ENCODE results near the gene FAM53C. TPM values are rescaled to one million over a fixed set of nuclear protein-coding genes. Genes with fewer than 3 reads are reported as not detected.
"Not testable (repeated sequence)": the region's sequence is repeated elsewhere in the genome, so short reads cannot be mapped to it uniquely, and the experiment has no call there.

FAM53C gene
- total RNA-seq, 1 donor from 2014 or later, result 30.7 TPM

DNA sequence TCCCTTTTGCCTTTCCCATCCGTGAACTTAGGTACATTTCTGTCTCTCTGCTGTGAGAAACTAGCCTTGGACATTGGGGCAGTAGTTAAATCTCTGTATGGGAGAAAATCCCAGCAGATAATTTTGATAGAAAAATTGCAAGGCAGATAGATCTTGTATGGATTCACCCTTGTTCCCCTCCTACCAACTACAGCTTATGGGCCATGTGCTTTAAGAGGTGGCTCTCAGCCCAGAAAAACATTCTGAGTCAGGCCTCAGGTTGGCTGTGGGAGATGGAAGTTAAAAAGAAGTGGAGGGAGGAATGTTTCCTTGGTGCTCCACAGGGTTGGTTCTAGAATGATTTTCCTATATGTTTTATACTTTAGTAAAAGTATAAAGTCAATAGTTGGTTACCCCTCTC, 13.0 kb downstream of the FAM53C start:
- no peak for DNase-seq (ENCODE audit: low read depth, low spot score)

DNA sequence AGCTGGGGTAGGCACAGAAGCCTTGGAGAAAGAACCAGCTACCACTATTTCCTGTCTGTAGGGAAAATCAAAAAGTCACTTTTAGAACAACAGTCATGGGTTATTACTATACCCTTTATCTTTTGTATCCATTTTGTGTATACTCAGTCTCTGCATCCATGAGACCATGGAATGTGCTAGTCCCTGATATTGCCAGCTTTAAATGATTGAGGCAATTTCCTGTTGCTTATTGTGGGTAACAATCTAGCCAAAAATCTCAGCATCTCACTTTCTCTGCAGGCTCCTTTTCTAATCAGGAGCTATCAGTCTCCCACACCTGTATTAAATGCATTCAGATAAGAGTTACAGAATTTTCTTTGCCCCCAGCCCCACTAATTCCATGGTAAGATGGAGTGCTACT, 13.5 kb downstream of the FAM53C start:
- DNase-seq (ENCODE audit: low read depth, low spot score), result no peak

DNA sequence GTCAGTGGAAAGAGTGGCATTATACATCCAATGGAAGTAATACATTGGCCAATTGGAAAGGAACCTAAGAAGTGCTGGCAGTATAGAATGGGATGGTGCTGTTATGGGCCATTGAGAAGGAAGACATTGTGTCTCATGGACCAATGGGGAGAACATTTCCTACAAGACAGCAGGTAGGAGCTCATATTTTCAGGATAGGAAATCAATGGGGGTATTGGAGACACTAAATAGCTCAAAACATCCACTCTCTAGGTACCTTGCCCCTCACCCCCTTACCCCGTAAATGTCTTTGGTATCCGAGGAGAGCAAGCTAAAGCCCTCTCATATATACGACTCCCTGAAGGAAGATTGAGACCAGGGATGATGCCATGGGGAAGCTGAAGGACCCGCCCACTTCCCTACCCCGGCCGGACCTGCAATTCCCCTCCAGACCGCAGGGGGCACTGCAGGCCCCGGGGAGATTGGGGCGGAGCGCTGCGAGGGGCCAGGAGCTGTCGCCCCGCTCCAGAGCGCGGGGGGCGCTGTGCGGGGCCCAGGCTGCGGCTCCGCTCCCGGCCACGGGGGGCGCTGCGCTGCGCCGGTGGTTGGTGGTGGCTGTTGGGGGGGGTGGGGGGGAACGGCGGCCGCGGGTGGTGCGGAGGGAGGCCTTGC, 14.1 kb downstream of the FAM53C start, which contains the start of gene KDM3B:
TSS of gene KDM3B (plus strand) at position 615 of the 651 bp plus-strand sequence. CDS start 111 bp downstream, outside the sequence.
- no peak for DNase-seq (ENCODE audit: low read depth, low spot score)

DNA sequence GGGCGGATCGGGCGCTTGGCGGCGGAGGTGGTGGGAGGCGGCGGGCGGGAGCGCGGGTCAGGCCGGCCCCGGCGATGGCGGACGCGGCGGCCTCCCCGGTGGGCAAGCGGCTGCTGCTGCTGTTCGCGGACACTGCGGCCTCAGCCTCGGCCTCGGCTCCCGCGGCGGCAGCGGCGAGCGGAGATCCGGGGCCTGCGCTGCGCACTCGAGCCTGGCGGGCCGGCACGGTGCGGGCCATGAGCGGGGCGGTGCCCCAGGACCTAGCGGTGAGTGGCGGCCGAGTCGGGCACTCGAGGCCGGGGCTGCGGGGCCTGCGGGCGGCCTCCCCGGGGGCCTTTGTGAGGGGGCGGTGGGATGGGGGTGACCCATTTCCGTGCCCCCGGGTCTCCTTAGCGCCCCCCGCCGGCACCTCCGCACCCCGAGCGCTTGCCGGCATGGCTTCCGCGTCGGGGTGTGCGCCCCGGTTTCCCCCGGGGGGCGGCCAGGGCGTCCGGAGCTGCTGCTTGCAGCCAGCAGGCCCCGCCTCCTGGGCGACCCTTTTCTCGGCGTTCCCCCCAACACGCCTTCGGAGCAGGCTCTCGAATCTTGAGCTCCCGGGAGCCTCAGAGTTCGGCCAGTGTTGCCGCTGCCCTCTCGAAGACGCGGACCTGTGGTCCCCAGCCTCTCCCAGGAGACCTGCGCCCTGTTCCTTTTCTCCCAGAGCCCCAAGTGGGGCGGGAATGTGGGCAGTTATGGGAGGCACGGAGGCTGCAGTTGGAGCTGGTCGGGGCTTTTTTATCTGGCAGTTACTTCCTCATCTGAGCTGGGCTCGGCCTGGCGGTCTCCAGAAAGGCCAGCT, 14.9 kb downstream of the FAM53C start:
- no peak for DNase-seq (ENCODE audit: low read depth, low spot score)

DNA sequence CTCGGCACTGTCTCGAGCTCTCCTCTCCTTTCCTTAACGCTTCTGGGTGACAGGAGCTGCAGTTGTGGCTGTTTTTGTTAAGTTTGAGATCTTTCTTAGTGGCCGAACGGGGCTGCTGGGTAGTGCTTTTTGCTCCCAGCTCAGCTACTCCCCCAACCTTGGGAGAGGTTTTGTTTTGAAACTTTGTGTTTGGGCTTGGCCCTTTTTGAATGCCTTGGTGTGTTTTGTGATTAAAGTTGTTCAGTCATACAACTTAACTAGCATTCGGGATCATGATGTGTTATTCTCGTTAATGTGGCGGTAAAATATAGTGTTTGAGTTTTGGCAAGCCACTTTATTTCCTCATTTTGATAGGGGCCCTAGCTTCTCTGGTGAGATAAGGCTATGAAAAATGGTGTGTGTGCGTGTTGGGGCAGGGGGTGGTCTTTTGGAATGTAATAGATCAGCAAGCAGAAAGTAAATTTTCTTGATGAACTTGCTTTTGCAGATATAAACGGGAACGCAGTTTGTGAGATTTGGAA, 15.6 kb downstream of the FAM53C start:
- no peak for DNase-seq (ENCODE audit: low read depth, low spot score)

GRCh38 chr5:138354387-138354786, 16.3 kb downstream of the FAM53C start:
- DNase-seq (ENCODE audit: low read depth, low spot score), result no peak

- no peak for DNase-seq (ENCODE audit: low read depth, low spot score)
Measured at GRCh38 chr5:138354926-138355378, 16.9 kb downstream of the FAM53C start.

DNA sequence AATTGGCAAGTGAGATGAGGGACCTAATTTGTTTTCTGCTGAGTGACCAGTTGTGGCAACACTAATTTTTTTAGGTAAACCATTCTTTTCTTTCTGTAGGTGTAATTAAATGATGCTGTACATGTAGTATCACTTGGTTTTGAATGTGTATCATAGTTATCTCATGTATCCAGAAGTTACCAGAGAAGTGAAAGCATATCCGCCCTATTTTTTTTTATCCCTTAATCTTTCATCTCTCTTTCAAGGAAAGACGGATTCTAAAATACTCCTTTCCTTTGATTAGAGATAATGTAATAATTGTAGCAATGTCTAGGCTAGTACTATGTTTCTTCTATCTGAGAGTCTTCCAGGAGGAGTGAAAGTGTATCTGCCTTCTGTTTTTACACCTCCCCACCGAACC, 21.6 kb downstream of the FAM53C start:
- DNase-seq (ENCODE audit: low read depth, low spot score), result no peak

GRCh38 chr5:138360941-138361452, 22.9 kb downstream of the FAM53C start:
- DNase-seq (ENCODE audit: low read depth, low spot score), result no peak

DNA sequence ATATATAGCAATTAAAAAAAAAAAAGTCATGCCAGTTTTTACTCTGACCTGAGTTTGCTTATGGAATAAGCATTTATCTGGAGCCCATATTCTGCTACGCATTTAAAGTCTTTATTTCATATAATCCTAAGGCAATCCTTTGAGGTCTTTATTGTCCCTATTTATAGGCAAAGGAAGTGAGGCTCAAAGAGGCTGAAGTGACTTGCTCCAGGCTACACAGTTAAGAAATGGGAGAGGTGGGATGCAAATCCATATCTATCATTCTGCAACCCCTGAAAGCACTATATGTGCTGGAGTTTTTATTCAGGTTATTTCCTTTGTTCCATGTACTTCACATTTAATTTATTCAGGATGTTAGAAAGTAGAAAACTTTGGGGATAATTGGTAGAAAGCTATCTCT, 26.5 kb downstream of the FAM53C start:
- DNase-seq (ENCODE audit: low read depth, low spot score), result no peak

DNA sequence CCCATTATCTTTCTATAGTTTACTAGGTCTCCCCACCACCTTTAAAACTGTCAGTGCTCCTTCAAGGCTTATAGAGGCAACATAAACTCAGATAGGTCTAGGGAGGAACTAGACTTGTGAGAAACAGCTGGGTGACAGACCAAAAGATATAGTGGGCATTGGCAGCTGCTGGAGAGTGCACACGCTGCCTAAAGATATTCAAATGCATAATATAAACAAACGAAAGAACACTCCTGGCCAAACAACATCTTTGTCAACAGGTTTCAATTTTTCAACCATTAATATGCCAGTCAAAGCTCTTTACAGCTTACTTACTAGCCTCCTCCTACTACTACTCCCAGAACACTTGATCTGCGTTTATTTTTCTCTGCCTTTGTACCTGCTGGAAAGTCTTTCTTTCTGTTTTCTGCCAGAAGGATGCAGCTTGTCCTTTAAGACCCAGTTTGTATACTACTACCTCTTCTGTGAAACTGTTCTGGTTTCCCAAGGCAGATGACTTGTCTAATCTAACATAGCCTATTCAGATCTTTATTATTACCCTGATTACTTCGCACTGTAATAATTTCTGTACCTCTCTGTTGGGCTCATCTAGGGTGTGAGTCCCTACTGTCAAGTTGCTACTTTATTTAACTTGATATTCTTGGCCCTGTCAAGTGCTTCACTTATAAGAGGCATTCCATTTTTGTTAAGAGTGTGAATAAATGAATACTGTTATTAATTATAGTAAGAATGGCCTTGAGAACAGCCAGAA, 28.7 kb downstream of the FAM53C start:
- DNase-seq (ENCODE audit: low read depth, low spot score), result no peak

- no peak for DNase-seq (ENCODE audit: low read depth, low spot score)
Measured at GRCh38 chr5:138369261-138369660, 31.2 kb downstream of the FAM53C start.

GRCh38 chr5:138369706-138370105, 31.6 kb downstream of the FAM53C start:
- DNase-seq (ENCODE audit: low read depth, low spot score), result no peak

DNA sequence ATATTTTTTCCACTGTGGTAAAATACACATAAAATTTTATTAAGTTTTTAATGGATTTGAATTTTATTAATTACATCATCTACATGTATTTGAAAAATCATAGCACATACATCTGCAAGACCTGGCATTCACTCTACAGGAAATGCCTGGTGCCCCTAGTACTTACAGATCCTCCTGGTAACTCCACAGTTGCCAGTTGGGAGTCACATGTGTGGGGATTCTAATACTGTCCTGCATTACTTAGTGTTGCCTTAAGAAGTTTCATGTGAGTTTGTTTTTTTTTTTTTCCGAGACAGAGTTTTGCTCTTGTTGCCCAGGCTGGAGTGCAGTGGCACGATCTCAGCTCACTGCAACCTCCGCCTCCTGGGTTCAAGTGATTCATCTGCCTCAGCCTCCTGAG, 32.5 kb downstream of the FAM53C start:
- DNase-seq (ENCODE audit: low read depth, low spot score), result no peak

DNA sequence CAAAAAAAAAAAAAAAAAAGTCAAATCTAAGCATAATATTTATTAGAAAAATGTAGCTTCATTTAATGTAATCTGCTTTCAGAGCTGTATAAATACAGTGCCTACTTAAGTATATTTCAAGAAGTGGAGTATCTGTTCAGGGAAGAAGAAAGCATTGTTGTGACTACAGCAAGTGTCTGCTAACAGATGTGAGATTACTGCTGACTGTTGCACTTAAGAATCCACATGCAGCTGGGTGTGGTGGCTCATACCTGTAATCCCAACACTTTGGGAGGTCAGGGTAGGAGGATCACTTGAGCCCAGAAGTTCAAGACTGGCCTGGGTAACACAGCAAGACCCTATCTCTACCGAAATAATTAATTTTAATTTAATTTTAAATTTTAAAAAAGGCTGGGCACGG, 33.4 kb downstream of the FAM53C start:
- no peak for DNase-seq (ENCODE audit: low read depth, low spot score)

DNA sequence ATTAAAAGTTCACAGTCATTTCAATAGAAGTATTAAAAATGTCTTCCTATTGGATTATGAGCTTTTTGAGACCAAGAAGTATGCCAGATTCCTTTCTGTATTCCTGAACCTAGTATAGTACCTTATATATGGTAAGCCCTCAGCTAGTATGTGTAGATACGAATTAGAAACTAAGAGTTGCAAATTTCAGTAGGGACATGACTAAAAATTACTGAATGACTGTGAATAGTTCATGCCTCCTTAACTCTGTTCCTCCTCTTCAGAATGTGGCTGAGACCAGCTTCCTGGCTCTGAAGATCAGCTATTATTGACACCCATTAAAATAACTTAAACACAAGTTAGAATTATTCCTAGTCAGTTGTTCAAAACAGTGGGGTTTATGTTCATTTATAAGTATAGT, 34.2 kb downstream of the FAM53C start:
- no peak for DNase-seq (ENCODE audit: low read depth, low spot score)

DNA sequence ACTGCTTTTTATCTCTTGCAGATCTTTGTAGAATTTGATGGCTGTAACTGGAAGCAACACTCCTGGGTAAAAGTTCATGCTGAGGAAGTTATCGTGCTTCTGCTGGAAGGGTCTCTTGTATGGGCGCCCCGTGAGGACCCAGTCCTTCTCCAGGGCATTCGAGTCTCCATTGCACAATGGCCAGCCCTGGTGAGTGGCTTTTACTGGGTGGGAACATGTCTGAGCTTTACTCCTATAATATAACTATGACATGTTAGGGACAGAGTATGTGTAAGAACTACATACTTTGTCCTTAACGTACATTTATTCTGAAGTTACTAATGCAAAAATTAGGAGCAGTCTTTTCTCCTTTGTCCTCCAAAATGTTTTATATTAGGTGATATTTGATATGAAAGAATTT, 34.6 kb downstream of the FAM53C start:
- DNase-seq (ENCODE audit: low read depth, low spot score), result no peak

- DNase-seq (ENCODE audit: low read depth, low spot score), result no peak
Measured at GRCh38 chr5:138382347-138382746, 44.3 kb downstream of the FAM53C start.

DNA sequence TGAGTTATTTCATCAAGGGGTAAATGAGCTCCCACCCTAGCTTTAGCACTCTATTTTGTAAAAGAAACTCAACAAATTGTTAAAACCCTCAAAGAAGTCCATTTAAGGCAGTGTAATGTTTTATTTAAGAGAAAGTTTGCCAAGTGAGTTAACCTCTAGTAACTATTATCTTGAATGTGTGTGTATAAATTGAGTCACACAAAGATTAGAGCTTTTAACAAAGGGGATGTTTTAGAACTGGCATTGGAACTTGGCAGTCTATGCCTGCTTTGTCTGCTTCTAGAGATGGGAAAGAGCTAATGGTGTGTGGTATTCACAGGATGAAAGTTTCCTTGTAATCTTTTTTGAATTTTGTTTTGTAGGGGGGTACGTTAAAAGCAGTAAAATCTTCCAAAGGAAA, 47.6 kb downstream of the FAM53C start:
- DNase-seq (ENCODE audit: low read depth, low spot score), result peak; percentile 24

- no peak for DNase-seq (ENCODE audit: low read depth, low spot score)
Measured at GRCh38 chr5:138386290-138386689, 48.2 kb downstream of the FAM53C start.

DNA sequence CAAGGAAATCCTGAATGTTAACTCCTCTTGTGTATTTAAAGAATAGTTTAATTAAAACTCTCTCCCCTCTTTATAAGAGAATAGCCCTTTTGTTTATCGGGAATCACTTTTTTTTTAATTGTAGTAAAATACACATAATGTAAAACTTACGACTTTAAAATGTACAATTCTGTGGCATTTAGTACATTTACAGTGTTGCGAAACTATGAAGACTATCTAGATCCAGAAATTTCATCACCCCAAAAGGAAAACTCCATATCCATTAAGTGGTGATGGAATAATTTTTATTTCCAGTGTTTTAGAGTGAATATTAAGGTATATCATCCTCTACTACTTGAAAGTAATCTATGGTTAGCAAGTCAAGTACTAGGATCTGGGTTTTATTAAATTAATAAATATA, 51.3 kb downstream of the FAM53C start:
- DNase-seq (ENCODE audit: low read depth, low spot score), result no peak

DNA sequence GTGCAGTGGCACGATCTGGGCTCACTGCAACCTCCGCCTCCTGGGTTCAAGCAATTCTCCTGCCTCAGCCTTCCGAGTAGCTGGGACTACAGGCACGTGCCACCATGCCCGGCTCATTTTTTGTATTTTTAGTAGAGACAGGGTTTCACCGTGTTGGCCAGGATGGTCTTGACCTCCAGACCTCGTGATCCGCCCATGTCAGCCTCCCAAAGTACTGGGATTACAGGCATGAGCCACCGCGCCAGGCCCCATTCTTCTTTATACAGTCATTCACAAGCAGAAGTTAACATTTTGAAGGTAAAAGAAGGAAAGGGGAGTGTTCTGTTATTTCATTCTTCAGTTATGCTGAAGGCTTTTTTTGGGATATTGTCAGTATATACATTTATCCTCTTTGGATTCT, 51.8 kb downstream of the FAM53C start:
- DNase-seq (ENCODE audit: low read depth, low spot score), result not testable (repeated sequence)
